Measurements from ENCODE around the gene NNAT.

DNA sequence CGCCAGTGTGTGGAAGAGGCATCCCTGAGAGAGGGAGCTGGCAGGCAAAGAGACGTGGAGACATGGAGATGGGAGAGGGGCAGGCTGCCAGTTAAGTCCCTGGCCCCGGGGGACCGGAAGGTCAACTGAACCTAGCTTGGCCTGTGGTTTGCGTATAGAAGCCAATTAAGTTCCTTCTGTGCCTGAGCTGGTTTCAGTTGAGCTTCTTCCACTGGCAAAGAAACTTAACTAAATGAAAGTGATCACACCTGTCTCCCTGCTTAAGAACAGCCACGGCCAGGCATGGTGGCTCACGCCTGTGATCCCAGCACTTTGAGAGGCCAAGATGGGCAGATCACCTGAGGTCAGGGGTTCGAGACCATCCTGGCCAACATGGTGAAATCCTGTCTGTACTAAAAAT lies 26.7 kb upstream of the NNAT start:
- no peak for TF ChIP-seq ZFX (IDR thresholded peaks at IDR 0.05)
- TF ChIP-seq, protein P1, sequence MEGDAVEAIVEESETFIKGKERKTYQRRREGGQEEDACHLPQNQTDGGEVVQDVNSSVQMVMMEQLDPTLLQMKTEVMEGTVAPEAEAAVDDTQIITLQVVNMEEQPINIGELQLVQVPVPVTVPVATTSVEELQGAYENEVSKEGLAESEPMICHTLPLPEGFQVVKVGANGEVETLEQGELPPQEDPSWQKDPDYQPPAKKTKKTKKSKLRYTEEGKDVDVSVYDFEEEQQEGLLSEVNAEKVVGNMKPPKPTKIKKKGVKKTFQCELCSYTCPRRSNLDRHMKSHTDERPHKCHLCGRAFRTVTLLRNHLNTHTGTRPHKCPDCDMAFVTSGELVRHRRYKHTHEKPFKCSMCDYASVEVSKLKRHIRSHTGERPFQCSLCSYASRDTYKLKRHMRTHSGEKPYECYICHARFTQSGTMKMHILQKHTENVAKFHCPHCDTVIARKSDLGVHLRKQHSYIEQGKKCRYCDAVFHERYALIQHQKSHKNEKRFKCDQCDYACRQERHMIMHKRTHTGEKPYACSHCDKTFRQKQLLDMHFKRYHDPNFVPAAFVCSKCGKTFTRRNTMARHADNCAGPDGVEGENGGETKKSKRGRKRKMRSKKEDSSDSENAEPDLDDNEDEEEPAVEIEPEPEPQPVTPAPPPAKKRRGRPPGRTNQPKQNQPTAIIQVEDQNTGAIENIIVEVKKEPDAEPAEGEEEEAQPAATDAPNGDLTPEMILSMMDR (conservative IDR thresholded peaks at IDR 0.05) = no peak
